ENCODE results near the gene TMEM51.

The TMEM51 gene

GRCh38 chr1:15246960-15247614 lies 93.5 kb downstream of the TMEM51 start, which contains the start of gene FHAD1:
FHAD1 (plus strand) TSS chr1:15247223; CDS start chr1:15251785, 4,562 bp downstream.
- DNase-seq (ENCODE audit: low read depth in 3 of 3), result peak in 1 of 3 experiments; percentile 57

GRCh38 chr1:15248216-15248615 lies 94.7 kb downstream of the TMEM51 start:
- DNase-seq (ENCODE audit: low read depth in 3 of 3), result no peak

- peak in 2 of 3 experiments; percentile 47 to 62 for DNase-seq (ENCODE audit: low read depth in 3 of 3)
These were observed 95.5 kb downstream of the TMEM51 start for GRCh38 chr1:15249081-15249480.

GRCh38 chr1:15251857-15252835 lies 98.6 kb downstream of the TMEM51 start:
- no peak for DNase-seq (ENCODE audit: low read depth in 3 of 3)

- DNase-seq (ENCODE audit: low read depth in 3 of 3), result no peak
These were observed 101.0 kb downstream of the TMEM51 start for GRCh38 chr1:15254559-15254958.

- DNase-seq (ENCODE audit: low read depth in 3 of 3), result no peak
These were observed 102.1 kb downstream of the TMEM51 start for GRCh38 chr1:15255582-15256149.

- DNase-seq (ENCODE audit: low read depth in 3 of 3), result no peak
These were observed 103.0 kb downstream of the TMEM51 start for GRCh38 chr1:15256584-15256983.

- DNase-seq (ENCODE audit: low read depth in 3 of 3), result no peak
These were observed 103.8 kb downstream of the TMEM51 start for GRCh38 chr1:15257309-15257708.

GRCh38 chr1:15258833-15259621 lies 105.5 kb downstream of the TMEM51 start:
- DNase-seq (ENCODE audit: low read depth in 3 of 3), result no peak

- DNase-seq (ENCODE audit: low read depth in 3 of 3), result no peak
These were observed 106.1 kb downstream of the TMEM51 start for GRCh38 chr1:15259622-15260007.

- DNase-seq (ENCODE audit: low read depth in 3 of 3), result no peak
These were observed 107.0 kb downstream of the TMEM51 start for GRCh38 chr1:15260418-15261154.

- DNase-seq (ENCODE audit: low read depth in 3 of 3), result peak in 1 of 3 experiments; percentile 33
These were observed 107.8 kb downstream of the TMEM51 start for GRCh38 chr1:15261155-15262002.

- no peak for DNase-seq (ENCODE audit: low read depth in 3 of 3)
These were observed 108.4 kb downstream of the TMEM51 start for GRCh38 chr1:15262003-15262377.

- no peak for DNase-seq (ENCODE audit: low read depth in 3 of 3)
These were observed 109.2 kb downstream of the TMEM51 start for GRCh38 chr1:15262706-15263105.

GRCh38 chr1:15264769-15265168 lies 111.2 kb downstream of the TMEM51 start:
- no peak for DNase-seq (ENCODE audit: low read depth in 3 of 3)
